ENCODE data around the gene DDT. TPM values are rescaled to one million over a fixed set of nuclear protein-coding genes. Genes with fewer than 3 reads are reported as not detected.
"Not testable (repeated sequence)": the region's sequence is repeated elsewhere in the genome, so short reads cannot be mapped to it uniquely, and the experiment has no call there.

Gene DDT
- total RNA-seq, 3 donors from 2014 or later (not counting 1 experiment from before 2014, with no cell fraction given) = 60.2 to 64.3 (median 62.3) TPM

- H3K36me3 ChIP-seq (ENCODE audit: control insufficient read depth, insufficient read depth, low read length) = peaks cover 20% of the 10 kb centered on the region
- TF ChIP-seq CTCF (IDR thresholded peaks at IDR 0.05) = no peak
- DNase-seq = no peak
- no peak for ATAC-seq
- no peak overlapping the region for H3K4me3 ChIP-seq (ENCODE audit: low read length)
- Mint-ChIP-seq H3K27ac (no peak overlapping the region), H3K4me3 (no peak overlapping the region), H3K27me3 (ENCODE audit: low read depth in 2 of 2) (no peaks in the 10 kb centered on the region), H3K36me3 (no peaks in the 10 kb centered on the region), H3K4me1 (peaks cover 0 to 11% of the 10 kb centered on the region in 2 donors), H3K9me3 (no peaks in the 10 kb centered on the region)
- H3K27me3 ChIP-seq (ENCODE audit: control insufficient read depth, insufficient read depth, low read length) = no peaks in the 10 kb centered on the region
- H3K9me3 ChIP-seq (ENCODE audit: control insufficient read depth, insufficient read depth, low read length) = no peaks in the 10 kb centered on the region
- peaks cover 4% of the 10 kb centered on the region for H3K4me1 ChIP-seq (ENCODE audit: control insufficient read depth, insufficient read depth, low read length)
- WGBS (ENCODE audit: insufficient coverage) = 79% methylated on average over 5 of the region's 6 CpGs
- no peak overlapping the region for H3K27ac ChIP-seq (ENCODE audit: low read length)
- intact Hi-C loops (cut with micrococcal nuclease) = no loop called here
Measured at GRCh38 chr22:23970816-23971486, 3.3 kb downstream of the DDT start.

- Histone ChIP-seq H3K4me3 (ENCODE audit: low read length) (no peak overlapping the region), H3K36me3 (ENCODE audit: control insufficient read depth, insufficient read depth, low read length) (peaks cover 20% of the 10 kb centered on the region), H3K4me1 (ENCODE audit: control insufficient read depth, insufficient read depth, low read length) (peaks cover 4% of the 10 kb centered on the region), H3K9me3 (ENCODE audit: control insufficient read depth, insufficient read depth, low read length) (no peaks in the 10 kb centered on the region), H3K27me3 (ENCODE audit: control insufficient read depth, insufficient read depth, low read length) (no peaks in the 10 kb centered on the region), H3K27ac (ENCODE audit: low read length) (no peak overlapping the region)
- Mint-ChIP-seq H3K36me3 (no peaks in the 10 kb centered on the region), H3K27ac (no peak overlapping the region), H3K4me1 (peaks cover 0 to 11% of the 10 kb centered on the region in 2 donors), H3K27me3 (ENCODE audit: low read depth in 2 of 2) (no peaks in the 10 kb centered on the region), H3K4me3 (peak overlapping the region; percentile 0), H3K9me3 (no peaks in the 10 kb centered on the region)
- 82% methylated on average over 5 of the region's 5 CpGs for WGBS (ENCODE audit: insufficient coverage)
- ATAC-seq (no peak), DNase-seq (no peak)
- intact Hi-C loops (cut with micrococcal nuclease) = no loop called here
- TF ChIP-seq CTCF (IDR thresholded peaks at IDR 0.05) = no peak
Measured at GRCh38 chr22:23970201-23970641, 4.0 kb downstream of the DDT start.

- no peak overlapping the region for H3K27ac ChIP-seq (ENCODE audit: low read length)
- peaks cover 4% of the 10 kb centered on the region for H3K4me1 ChIP-seq (ENCODE audit: control insufficient read depth, insufficient read depth, low read length)
- Mint-ChIP-seq H3K27ac (no peak overlapping the region), H3K4me1 (peaks cover 0 to 11% of the 10 kb centered on the region in 2 donors), H3K36me3 (no peaks in the 10 kb centered on the region), H3K9me3 (no peaks in the 10 kb centered on the region), H3K27me3 (ENCODE audit: low read depth in 2 of 2) (no peaks in the 10 kb centered on the region), H3K4me3 (no peak overlapping the region)
- 96% methylated on average over 3 of the region's 3 CpGs for WGBS (ENCODE audit: insufficient coverage)
- no peak for DNase-seq
- H3K4me3 ChIP-seq (ENCODE audit: low read length) = no peak overlapping the region
- H3K27me3 ChIP-seq (ENCODE audit: control insufficient read depth, insufficient read depth, low read length) = no peaks in the 10 kb centered on the region
- peaks cover 20% of the 10 kb centered on the region for H3K36me3 ChIP-seq (ENCODE audit: control insufficient read depth, insufficient read depth, low read length)
- ATAC-seq = no peak
- no peak for TF ChIP-seq CTCF (IDR thresholded peaks at IDR 0.05)
- H3K9me3 ChIP-seq (ENCODE audit: control insufficient read depth, insufficient read depth, low read length) = no peaks in the 10 kb centered on the region
- intact Hi-C loops (cut with micrococcal nuclease) = no loop called here
Measured at GRCh38 chr22:23969071-23969470, 5.2 kb downstream of the DDT start.

GRCh38 chr22:23966568-23966967 lies 7.7 kb downstream of the DDT start, which contains the start of gene DDTL:
Gene DDTL (plus strand): TSS chr22:23966888. CDS start chr22:23966915, 27 bp downstream.
- WGBS (ENCODE audit: insufficient coverage) = no CpG with 5 or more reads among the region's 30 CpGs
- intact Hi-C loops (cut with micrococcal nuclease); DNase-seq: not testable (repeated sequence)

GRCh38 chr22:23966094-23966493 lies 8.1 kb downstream of the DDT start:
- H3K27me3 ChIP-seq (ENCODE audit: control insufficient read depth, insufficient read depth, low read length); H3K9me3 ChIP-seq (ENCODE audit: control insufficient read depth, insufficient read depth, low read length); DNase-seq; H3K27ac ChIP-seq (ENCODE audit: low read length); H3K27me3 Mint-ChIP-seq (ENCODE audit: low read depth in 2 of 2); intact Hi-C loops (cut with micrococcal nuclease); H3K36me3 Mint-ChIP-seq; H3K4me3 Mint-ChIP-seq; H3K4me1 ChIP-seq (ENCODE audit: control insufficient read depth, insufficient read depth, low read length); H3K9me3 Mint-ChIP-seq; H3K4me3 ChIP-seq (ENCODE audit: low read length); H3K27ac Mint-ChIP-seq: not testable (repeated sequence)
- H3K36me3 ChIP-seq (ENCODE audit: control insufficient read depth, insufficient read depth, low read length) = peaks cover 12% of the 10 kb centered on the region
- ATAC-seq = peak; percentile 24 to 43 (median 31)
- WGBS (ENCODE audit: insufficient coverage) = no CpG with 5 or more reads among the region's 18 CpGs
- peaks cover 0 to 11% of the 10 kb centered on the region in 2 donors for H3K4me1 Mint-ChIP-seq

More at GRCh38 chr22:23966568-23966967, 7.7 kb downstream of the DDT start, which contains the start of gene DDTL:
- not testable (repeated sequence) for H3K36me3 Mint-ChIP-seq; H3K27ac ChIP-seq (ENCODE audit: low read length); H3K4me1 ChIP-seq (ENCODE audit: control insufficient read depth, insufficient read depth, low read length); H3K27me3 Mint-ChIP-seq (ENCODE audit: low read depth in 2 of 2); H3K27ac Mint-ChIP-seq; H3K27me3 ChIP-seq (ENCODE audit: control insufficient read depth, insufficient read depth, low read length); H3K9me3 Mint-ChIP-seq; H3K9me3 ChIP-seq (ENCODE audit: control insufficient read depth, insufficient read depth, low read length); H3K4me3 Mint-ChIP-seq; H3K4me3 ChIP-seq (ENCODE audit: low read length)
- peak; percentile 94 to 98 (median 97) for ATAC-seq
- peaks cover 17% of the 10 kb centered on the region for H3K36me3 ChIP-seq (ENCODE audit: control insufficient read depth, insufficient read depth, low read length)
- peaks cover 0 to 11% of the 10 kb centered on the region in 2 donors for H3K4me1 Mint-ChIP-seq

Measured in natural killer cell (primary cell).